Measurements from ENCODE around the gene TNFRSF8.

The TNFRSF8 gene

GRCh38 chr1:12144969-12145368 lies 81.9 kb downstream of the TNFRSF8 start:
- peak overlapping the region; percentile 95 for H3K27ac ChIP-seq
- no peak for TF ChIP-seq CTCF (conservative IDR thresholded peaks at IDR 0.05; ENCODE audit: low read depth)
- no peak for DNase-seq (ENCODE audit: low spot score)
- POLR2A ChIA-PET (ENCODE audit: low non-redundant PET) = no interaction called here
- CTCF ChIA-PET = no interaction called here

- CTCF ChIA-PET = interaction anchor here (0.5 to 0.7 kb wide), 3 partner anchors 23 to 405 kb away, joined by 3 to 4 read pairs (median 4); no protein-coding TSS in a partner anchor
- POLR2A ChIA-PET (ENCODE audit: low non-redundant PET) = no interaction called here
These were observed 82.7 kb downstream of the TNFRSF8 start for GRCh38 chr1:12145616-12146342.

GRCh38 chr1:12146343-12147112 lies 83.4 kb downstream of the TNFRSF8 start:
- TF ChIP-seq CTCF (conservative IDR thresholded peaks at IDR 0.05; ENCODE audit: low read depth) = no peak
- DNase-seq (ENCODE audit: low spot score) = no peak
- no peak overlapping the region for H3K27ac ChIP-seq
- ChIA-PET POLR2A (ENCODE audit: low non-redundant PET) (no interaction called here), CTCF (interaction anchor here (0.5 to 0.6 kb wide), 2 partner anchors 23 to 86 kb away, joined by 3 to 4 read pairs; no protein-coding TSS in a partner anchor)

More at GRCh38 chr1:12145616-12146342, 82.7 kb downstream of the TNFRSF8 start:
- no peak for DNase-seq (ENCODE audit: low spot score)
- H3K27ac ChIP-seq = no peak overlapping the region
- no peak for TF ChIP-seq CTCF (conservative IDR thresholded peaks at IDR 0.05; ENCODE audit: low read depth)

- ChIA-PET POLR2A (ENCODE audit: low non-redundant PET) (no interaction called here), CTCF (interaction anchor here (0.5 kb wide), 1 partner anchor 85 kb away, joined by 3 read pairs; no protein-coding TSS in a partner anchor)
These were observed 84.1 kb downstream of the TNFRSF8 start for GRCh38 chr1:12147201-12147701.

GRCh38 chr1:12148160-12148957 lies 85.3 kb downstream of the TNFRSF8 start:
- CTCF ChIA-PET = interaction anchor here (0.6 kb wide), 1 partner anchor 9 kb away, joined by 4 read pairs; no protein-coding TSS in a partner anchor

More at GRCh38 chr1:12147201-12147701, 84.1 kb downstream of the TNFRSF8 start:
- H3K27ac ChIP-seq = no peak overlapping the region
- no peak for DNase-seq (ENCODE audit: low spot score)
- no peak for TF ChIP-seq CTCF (conservative IDR thresholded peaks at IDR 0.05; ENCODE audit: low read depth)

More at GRCh38 chr1:12148160-12148957, 85.3 kb downstream of the TNFRSF8 start:
- H3K27ac ChIP-seq = peak overlapping the region; percentile 14; the same call in 1 of the 2 replicates
- POLR2A ChIA-PET (ENCODE audit: low non-redundant PET) = no interaction called here
- TF ChIP-seq CTCF (conservative IDR thresholded peaks at IDR 0.05; ENCODE audit: low read depth) = no peak
- DNase-seq (ENCODE audit: low spot score) = no peak

Measured in RWPE1 (cell line).